Measurements from ENCODE around the gene HSF2.

The HSF2 gene

GRCh38 chr6:122399348-122400120, at the start of gene HSF2:
Gene HSF2 (plus strand): TSS chr6:122399652. CDS start chr6:122399738, 86 bp downstream.
- peak; percentile 100 for DNase-seq

GRCh38 chr6:122352981-122353664, 46.3 kb upstream of the HSF2 start:
- DNase-seq, result no peak

GRCh38 chr6:122360809-122361208, 38.6 kb upstream of the HSF2 start:
- no peak for DNase-seq

GRCh38 chr6:122361314-122361979, 38.0 kb upstream of the HSF2 start:
- DNase-seq, result no peak

- DNase-seq, result no peak
Measured at GRCh38 chr6:122363769-122364483, 35.5 kb upstream of the HSF2 start.

- no peak for DNase-seq
Measured at GRCh38 chr6:122365775-122366403, 33.6 kb upstream of the HSF2 start.

GRCh38 chr6:122367171-122367570, 32.3 kb upstream of the HSF2 start:
- no peak for DNase-seq

GRCh38 chr6:122369536-122369935, 29.9 kb upstream of the HSF2 start:
- no peak for DNase-seq

- DNase-seq, result no peak
Measured at GRCh38 chr6:122372647-122373046, 26.8 kb upstream of the HSF2 start.

GRCh38 chr6:122374307-122374706, 25.1 kb upstream of the HSF2 start:
- no peak for DNase-seq

- no peak for DNase-seq
Measured at GRCh38 chr6:122376246-122376645, 23.2 kb upstream of the HSF2 start.

- DNase-seq, result peak; percentile 26
Measured at GRCh38 chr6:122381494-122382265, 17.8 kb upstream of the HSF2 start.

- no peak for DNase-seq
Measured at GRCh38 chr6:122385857-122386612, 13.4 kb upstream of the HSF2 start.

- DNase-seq, result peak; percentile 47
Measured at GRCh38 chr6:122388945-122389344, 10.5 kb upstream of the HSF2 start.

GRCh38 chr6:122389704-122390372, 9.6 kb upstream of the HSF2 start:
- DNase-seq, result peak; percentile 92

- DNase-seq, result no peak
Measured at GRCh38 chr6:122392564-122393350, 6.7 kb upstream of the HSF2 start.

- no peak for DNase-seq
Measured at GRCh38 chr6:122393351-122393896, 6.0 kb upstream of the HSF2 start.

GRCh38 chr6:122394016-122394415, 5.4 kb upstream of the HSF2 start:
- DNase-seq, result no peak

- no peak for DNase-seq
Measured at GRCh38 chr6:122399055-122399347, 451 bp upstream of the HSF2 start.

GRCh38 chr6:122400121-122400450, 634 bp downstream of the HSF2 start:
- DNase-seq, result no peak
